Fibroblast of villous mesenchyme (primary cell): ENCODE results near the gene SLC22A12. TPM values are rescaled to one million over a fixed set of nuclear protein-coding genes. Genes with fewer than 3 reads are reported as not detected.

Experiments used
- DNase-seq: peaks from one replicate; pipeline ENCODE4 v3.0.0-alpha.2; 2010; ENCODE audit warnings: low read depth
- H3K4me3 ChIP-seq: 2 replicates; pipeline ENCODE4 v1.5.1; 2011; ENCODE audit warnings: low read depth, mild to moderate bottlenecking, low read length
- total RNA-seq: library from RNA; depleted of rRNA; stranded (reverse); fragments of >200 nt; gene quantifications from 2 replicates; pipeline ENCODE4 v1.2.3, GENCODE V29; 2012
- TF ChIP-seq, protein P1 (sequence below): IDR thresholded peaks from 2 replicates; pipeline ENCODE4 v1.5.1; 2012; ENCODE audit warnings: low read depth, mild to moderate bottlenecking, low read length; ENCODE audit not compliant: insufficient read depth

SLC22A12 gene
- total RNA-seq, 1 donor, result not detected

DNA sequence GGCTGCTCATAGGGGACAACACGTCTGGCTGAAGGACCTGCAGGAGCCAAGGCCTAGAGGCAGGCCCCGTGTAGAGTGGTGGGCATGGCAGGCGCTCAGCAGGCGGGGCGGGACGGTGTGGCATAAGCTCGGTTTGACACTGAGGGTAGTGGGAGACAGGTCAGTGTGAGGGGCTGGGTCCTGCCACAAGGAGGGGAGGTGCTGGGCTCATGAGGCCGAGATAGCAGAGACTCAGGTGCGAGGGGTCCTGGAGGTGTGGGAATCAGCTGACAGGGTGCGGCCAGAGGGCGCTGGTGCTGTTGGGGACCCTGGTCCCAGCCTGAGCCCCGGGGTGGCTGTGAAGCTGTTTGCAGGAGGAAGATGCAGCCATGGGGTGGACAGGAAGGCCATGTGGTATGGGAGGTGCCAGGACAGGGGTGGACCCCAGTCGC lies 6.7 kb downstream of the SLC22A12 start:
- no peak overlapping the region for H3K4me3 ChIP-seq
- no peak for DNase-seq
- TF ChIP-seq, protein P1, sequence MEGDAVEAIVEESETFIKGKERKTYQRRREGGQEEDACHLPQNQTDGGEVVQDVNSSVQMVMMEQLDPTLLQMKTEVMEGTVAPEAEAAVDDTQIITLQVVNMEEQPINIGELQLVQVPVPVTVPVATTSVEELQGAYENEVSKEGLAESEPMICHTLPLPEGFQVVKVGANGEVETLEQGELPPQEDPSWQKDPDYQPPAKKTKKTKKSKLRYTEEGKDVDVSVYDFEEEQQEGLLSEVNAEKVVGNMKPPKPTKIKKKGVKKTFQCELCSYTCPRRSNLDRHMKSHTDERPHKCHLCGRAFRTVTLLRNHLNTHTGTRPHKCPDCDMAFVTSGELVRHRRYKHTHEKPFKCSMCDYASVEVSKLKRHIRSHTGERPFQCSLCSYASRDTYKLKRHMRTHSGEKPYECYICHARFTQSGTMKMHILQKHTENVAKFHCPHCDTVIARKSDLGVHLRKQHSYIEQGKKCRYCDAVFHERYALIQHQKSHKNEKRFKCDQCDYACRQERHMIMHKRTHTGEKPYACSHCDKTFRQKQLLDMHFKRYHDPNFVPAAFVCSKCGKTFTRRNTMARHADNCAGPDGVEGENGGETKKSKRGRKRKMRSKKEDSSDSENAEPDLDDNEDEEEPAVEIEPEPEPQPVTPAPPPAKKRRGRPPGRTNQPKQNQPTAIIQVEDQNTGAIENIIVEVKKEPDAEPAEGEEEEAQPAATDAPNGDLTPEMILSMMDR, result no peak

DNA sequence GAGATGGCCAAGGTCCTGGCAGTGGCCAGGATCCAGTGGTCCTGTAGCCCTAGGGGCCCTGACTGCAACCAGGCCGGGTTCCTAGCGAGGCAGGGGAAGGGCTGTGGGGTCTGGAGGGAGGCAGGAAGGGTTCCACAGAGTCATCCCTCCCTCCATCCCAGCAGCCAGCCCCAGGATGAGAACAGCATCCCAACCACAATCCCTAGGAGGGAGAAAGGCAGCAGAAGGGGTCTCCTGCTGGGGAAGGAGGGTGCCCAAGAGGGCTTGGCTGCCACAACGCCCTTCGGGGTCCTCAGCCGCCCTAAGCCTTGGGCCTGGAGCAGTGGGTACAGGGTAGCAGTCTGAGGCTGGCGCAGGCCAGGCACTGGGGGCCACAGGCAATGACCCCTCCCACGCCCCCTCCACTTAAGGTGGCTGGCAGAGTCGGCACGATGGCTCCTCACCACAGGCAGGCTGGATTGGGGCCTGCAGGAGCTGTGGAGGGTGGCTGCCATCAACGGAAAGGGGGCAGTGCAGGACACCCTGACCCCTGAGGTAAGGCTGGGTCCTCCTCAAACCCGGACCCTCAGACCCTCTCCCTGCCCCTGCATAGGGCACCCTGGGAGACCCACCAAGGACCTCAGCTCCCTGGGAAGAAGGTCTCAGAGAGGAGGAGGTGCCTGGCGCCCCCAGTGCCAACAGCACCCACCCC lies 7.2 kb downstream of the SLC22A12 start:
- DNase-seq, result no peak
- H3K4me3 ChIP-seq, result no peak overlapping the region
- TF ChIP-seq, protein P1, result no peak

DNA sequence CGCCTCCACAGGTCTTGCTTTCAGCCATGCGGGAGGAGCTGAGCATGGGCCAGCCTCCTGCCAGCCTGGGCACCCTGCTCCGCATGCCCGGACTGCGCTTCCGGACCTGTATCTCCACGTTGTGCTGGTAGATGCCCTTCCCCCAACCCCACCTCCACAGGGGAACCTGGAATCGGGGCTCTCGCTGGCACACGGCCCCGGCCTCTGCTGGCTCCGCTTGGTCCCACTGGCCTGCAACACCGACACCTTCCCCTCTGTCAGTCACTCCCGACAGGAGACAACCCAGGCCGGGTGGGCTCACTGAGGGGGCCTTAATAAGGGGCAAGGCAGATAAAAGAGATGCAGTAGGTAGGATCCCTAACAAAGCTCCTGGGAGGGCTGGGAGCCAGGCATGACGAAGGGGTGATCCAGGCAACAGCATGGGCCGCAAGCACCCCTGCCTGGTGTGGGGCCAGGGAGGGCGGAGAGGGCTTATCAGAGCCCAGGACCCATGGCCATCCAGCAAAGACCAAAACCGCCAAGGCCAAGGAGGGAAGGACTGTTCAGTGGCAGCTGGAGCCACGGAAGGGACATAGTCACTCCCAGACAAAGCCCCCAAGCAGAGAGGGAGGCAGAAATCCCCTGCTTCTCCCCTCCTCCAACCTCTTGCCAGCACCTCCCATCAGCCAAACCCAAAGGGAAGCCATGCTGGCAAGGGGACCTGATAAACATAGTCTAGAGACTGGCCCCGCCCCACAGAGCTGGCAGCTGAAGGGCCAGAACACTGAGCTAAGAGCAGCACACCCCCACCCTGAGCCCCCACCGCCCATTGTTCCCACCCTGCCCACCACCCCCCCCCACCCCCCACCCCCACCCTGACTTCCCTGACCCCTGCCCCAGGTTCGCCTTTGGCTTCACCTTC lies 8.0 kb downstream of the SLC22A12 start:
- DNase-seq, result no peak
- TF ChIP-seq, protein P1, result no peak
- no peak overlapping the region for H3K4me3 ChIP-seq

DNA sequence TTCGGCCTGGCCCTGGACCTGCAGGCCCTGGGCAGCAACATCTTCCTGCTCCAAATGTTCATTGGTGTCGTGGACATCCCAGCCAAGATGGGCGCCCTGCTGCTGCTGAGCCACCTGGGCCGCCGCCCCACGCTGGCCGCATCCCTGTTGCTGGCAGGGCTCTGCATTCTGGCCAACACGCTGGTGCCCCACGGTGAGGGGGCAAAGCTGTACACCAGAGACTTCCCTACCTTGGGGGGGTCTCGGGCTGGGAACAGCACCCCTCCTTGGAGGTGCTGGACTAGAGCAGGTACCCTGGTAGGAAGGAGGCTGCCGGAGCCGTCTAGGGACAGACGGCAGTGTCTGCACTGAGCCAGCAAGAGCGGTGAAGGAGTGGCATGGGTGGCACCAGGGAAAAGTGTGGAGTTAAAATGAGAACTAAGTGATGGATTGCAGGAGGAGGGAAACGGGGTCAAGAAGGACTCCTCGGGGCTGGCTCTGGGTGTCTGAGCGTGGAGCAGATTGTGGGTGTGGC lies 8.7 kb downstream of the SLC22A12 start:
- DNase-seq, result no peak
- TF ChIP-seq, protein P1, result no peak
- H3K4me3 ChIP-seq, result no peak overlapping the region

DNA sequence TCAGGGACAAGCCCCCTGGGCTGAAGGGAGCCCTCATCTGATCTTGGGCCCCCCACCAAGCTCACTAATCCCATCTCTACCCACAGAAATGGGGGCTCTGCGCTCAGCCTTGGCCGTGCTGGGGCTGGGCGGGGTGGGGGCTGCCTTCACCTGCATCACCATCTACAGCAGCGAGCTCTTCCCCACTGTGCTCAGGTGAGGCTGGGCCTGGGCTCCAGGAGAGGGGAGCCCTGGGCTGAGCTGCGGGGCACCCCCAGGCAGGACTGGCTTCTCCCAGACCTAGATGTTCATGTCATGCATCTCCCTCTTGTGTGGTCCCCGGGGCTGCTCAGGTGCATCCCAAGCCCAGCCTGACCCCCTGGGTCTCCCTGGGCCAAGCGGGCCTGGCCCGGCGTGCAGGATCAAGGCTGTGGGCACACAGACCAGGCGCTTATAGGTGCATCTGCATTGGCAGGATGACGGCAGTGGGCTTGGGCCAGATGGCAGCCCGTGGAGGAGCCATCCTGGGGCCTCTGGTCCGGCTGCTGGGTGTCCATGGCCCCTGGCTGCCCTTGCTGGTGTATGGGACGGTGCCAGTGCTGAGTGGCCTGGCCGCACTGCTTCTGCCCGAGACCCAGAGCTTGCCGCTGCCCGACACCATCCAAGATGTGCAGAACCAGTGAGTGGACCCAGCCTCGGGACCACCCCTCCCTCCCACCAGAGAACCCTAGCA lies 9.4 kb downstream of the SLC22A12 start:
- TF ChIP-seq, protein P1, result no peak
- DNase-seq, result no peak
- H3K4me3 ChIP-seq, result no peak overlapping the region

DNA sequence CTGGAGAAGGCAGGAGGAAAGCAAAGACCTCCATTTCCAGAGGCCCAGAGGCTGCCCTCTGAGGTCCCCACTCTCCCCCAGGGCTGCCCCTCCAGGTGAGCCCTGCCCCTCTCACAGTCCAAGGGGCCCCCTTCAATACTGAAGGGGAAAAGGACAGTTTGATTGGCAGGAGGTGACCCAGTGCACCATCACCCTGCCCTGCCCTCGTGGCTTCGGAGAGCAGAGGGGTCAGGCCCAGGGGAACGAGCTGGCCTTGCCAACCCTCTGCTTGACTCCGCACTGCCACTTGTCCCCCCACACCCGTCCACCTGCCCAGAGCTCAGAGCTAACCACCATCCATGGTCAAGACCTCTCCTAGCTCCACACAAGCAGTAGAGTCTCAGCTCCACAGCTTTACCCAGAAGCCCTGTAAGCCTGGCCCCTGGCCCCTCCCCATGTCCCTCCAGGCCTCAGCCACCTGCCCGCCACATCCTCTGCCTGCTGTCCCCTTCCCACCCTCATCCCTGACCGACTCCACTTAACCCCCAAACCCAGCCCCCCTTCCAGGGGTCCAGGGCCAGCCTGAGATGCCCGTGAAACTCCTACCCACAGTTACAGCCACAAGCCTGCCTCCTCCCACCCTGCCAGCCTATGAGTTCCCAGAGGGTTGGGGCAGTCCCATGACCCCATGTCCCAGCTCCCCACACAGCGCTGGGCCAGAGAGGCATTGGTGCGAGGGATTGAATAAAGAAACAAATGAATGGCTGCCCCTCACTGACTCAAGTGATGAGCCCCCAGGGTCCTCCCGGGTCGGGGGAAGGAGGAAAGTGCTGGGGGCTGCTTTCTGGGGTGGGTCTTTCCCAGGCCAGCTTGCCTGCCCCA lies 10.8 kb downstream of the SLC22A12 start:
- H3K4me3 ChIP-seq, result no peak overlapping the region
- TF ChIP-seq, protein P1, result no peak
- DNase-seq, result no peak
